ENCODE data around the gene MAPK8IP3. TPM values are rescaled to one million over a fixed set of nuclear protein-coding genes. Genes with fewer than 3 reads are reported as not detected.

The MAPK8IP3 gene
- total RNA-seq, 1 donor from 2014 or later, result 77.3 TPM

DNA sequence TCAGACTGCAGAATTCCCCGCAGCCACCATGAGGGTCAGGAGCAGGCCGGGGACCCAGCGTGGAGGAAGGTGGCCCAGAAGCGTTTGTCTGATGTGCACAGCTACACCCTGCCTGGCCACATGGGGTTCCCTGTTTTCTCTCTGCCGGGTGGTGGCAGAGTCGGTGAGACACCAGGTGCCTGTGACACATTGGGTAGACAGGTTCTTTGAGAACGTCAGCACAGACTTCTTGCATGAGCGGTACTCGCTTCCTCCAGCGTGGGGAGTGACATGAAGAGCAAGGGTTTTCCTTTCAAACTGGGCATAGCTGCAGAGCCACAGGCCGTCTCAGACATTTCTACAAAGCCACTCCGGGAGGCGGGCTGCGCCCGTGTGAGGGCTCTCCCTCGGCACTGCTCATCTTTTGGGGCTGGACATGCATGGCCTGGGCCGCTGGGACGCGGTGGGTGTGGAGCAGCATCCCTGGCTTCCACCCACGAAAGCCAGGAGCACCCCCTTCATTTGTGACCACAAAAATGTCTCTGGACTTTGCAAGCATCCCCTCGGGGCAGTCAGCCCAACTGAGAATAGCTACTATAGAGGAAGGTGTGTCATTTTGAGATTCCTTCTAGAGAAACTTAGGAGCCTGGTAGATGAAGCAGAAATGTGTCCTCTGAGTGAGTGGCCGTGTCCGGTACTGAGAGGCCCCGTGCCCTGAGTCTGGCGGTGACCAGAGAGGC lies 39.3 kb downstream of the MAPK8IP3 start:
- no peaks in the 10 kb centered on the region for H3K9me3 ChIP-seq
- no peak for ATAC-seq
- no peak overlapping the region for H3K27ac ChIP-seq
- no peaks in the 10 kb centered on the region for H3K27me3 ChIP-seq
- DNase-seq, result no peak
- intact Hi-C loops (cut with DNase I), result no loop called here
- H3K4me3 ChIP-seq, result no peak overlapping the region
- TF ChIP-seq, protein P1, sequence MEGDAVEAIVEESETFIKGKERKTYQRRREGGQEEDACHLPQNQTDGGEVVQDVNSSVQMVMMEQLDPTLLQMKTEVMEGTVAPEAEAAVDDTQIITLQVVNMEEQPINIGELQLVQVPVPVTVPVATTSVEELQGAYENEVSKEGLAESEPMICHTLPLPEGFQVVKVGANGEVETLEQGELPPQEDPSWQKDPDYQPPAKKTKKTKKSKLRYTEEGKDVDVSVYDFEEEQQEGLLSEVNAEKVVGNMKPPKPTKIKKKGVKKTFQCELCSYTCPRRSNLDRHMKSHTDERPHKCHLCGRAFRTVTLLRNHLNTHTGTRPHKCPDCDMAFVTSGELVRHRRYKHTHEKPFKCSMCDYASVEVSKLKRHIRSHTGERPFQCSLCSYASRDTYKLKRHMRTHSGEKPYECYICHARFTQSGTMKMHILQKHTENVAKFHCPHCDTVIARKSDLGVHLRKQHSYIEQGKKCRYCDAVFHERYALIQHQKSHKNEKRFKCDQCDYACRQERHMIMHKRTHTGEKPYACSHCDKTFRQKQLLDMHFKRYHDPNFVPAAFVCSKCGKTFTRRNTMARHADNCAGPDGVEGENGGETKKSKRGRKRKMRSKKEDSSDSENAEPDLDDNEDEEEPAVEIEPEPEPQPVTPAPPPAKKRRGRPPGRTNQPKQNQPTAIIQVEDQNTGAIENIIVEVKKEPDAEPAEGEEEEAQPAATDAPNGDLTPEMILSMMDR (IDR thresholded peaks at IDR 0.05), result no peak
- peaks cover 63% of the 10 kb centered on the region for H3K36me3 ChIP-seq
- H3K4me1 ChIP-seq, result no peaks in the 10 kb centered on the region

DNA sequence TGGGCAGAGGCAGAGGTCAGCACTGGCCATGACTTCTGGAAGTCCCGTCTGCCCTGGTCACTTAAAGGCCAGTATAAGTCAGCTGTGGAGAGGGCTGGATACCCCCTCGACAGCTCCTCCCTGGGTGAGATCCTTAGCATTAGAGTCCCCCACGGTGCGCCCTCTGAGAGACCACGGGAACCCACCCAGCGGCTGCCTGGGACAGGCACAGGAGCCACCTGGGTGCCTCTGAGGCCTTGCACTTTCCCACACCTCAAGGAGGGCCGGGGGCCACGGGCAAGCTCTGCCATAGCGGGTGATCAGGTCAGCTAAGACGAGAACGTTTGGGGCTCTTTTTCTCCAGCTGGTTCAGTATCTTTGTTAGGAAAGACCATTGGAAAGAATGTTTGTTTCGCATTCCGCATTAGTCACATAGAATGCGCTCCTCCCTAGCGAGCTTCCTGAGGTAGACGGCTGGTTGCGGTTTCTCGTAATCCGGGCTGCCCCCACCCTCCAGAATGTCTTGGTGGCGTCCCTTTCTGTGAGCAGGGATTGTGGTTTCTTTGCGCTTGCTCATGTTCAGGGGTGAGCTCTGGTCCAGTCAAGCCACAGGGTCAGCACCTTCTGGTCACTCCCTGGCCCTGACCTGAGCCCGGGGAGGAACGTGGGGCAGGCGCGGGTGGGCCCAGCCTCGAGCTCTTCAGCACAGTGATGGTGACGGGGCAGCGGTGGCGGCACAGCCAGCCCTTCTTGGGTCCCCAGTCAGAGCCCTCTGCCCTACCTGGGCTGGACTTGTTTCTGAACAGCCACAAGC lies 40.1 kb downstream of the MAPK8IP3 start:
- DNase-seq (no peak), ATAC-seq (no peak)
- TF ChIP-seq, protein P1 (IDR thresholded peaks at IDR 0.05), result no peak
- intact Hi-C loops (cut with DNase I), result no loop called here
- Histone ChIP-seq H3K9me3 (no peaks in the 10 kb centered on the region), H3K4me3 (no peak overlapping the region), H3K27ac (no peak overlapping the region), H3K27me3 (no peaks in the 10 kb centered on the region), H3K4me1 (no peaks in the 10 kb centered on the region), H3K36me3 (peaks cover 64% of the 10 kb centered on the region)

DNA sequence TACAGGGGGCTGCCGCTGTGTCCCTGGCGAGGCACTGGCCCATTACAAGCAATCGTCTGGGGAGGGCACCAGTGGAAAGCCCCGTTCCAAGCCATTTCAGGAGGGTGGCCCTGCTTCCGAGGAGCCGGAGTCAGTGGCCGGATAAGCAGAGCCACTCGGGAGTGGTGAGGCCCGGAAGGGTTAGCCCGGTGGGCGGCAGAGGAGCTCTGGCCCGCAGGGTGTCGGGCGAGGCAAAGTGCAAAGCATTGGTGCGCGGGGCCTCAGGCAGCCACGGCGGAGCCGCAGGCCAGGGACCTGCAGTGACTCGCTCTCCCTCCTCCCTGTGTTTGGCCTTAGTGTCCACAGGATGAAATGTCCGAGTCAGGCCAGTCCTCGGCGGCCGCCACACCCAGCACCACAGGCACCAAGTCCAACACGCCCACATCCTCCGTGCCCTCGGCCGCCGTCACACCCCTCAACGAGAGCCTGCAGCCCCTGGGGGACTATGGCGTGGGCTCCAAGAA lies 40.7 kb downstream of the MAPK8IP3 start:
- peaks cover 71% of the 10 kb centered on the region for H3K36me3 ChIP-seq
- H3K4me1 ChIP-seq, result no peaks in the 10 kb centered on the region
- H3K27me3 ChIP-seq, result no peaks in the 10 kb centered on the region
- H3K27ac ChIP-seq, result no peak overlapping the region
- H3K4me3 ChIP-seq, result no peak overlapping the region
- ATAC-seq (no peak), DNase-seq (no peak)
- H3K9me3 ChIP-seq, result no peaks in the 10 kb centered on the region
- intact Hi-C loops (cut with DNase I), result no loop called here
- TF ChIP-seq, protein P1 (IDR thresholded peaks at IDR 0.05), result no peak

DNA sequence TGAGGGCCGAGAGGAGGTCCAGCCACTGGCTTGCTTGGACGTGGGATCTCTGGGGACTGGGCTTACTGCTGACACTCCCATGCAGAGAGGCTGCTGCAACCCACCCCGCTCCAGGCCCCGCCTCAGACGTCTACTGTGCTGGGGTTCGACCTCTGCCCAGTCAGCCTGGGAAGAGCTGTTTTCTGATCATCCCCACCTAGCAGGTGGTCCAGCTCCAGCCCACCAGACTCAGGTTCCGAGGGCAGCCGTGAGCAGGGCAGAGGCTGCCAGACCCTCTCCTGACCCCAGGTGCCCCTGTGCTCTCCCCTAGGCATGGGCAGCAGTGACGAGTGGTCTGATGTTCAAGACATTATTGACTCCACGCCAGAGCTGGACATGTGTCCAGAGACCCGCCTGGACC lies 41.9 kb downstream of the MAPK8IP3 start:
- TF ChIP-seq, protein P1 (IDR thresholded peaks at IDR 0.05), result no peak
- DNase-seq, result no peak

DNA sequence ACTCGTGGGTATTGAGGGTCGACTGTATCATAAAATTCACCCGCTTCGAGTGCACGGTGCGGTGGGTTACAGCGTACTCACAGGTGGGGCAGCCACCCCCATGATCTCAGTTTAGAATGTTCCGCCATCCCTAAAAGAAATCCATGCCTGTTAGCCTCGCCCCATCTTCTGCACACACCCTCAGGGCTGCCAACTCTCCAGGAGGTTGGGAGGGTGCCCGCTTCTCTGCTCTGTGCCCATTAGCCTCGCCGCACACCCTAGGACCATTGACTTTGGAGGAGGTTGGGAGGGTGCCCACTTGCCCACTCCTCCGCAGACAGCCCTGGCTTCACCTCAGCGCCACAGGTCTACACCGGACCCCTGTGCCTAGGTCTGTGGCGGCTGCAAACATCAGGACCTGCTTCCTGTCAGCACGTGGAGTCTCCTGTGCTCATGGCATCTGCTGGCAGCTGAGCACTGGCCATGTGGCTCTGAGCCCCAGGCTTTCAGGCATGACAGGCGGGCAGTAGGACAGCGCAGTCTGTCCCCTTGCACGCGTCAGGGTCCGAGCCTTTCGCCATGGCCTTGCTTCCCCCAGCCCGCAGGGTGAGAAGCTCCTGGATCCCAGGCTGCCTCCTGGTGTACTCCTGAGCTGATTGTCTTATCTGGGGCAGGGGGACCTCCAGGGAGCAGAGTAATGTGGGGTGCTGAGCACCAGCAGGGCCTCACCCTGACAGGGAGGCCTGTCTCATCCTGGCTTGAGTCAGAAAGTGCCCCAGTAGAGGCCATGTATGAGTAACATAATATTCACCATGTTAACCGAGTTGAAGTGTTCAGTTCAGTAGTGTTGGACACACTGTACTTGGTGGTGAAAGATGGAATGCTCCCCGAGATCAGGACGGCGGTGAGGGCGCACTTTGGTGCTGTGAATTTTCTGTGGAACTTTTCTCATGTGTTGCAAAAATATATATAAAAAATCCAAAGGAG lies 43.4 kb downstream of the MAPK8IP3 start:
- intact Hi-C loops (cut with DNase I), result no loop called here
- TF ChIP-seq, protein P1 (IDR thresholded peaks at IDR 0.05), result no peak
- Histone ChIP-seq H3K27me3 (no peaks in the 10 kb centered on the region), H3K36me3 (peaks cover 77% of the 10 kb centered on the region), H3K4me1 (no peaks in the 10 kb centered on the region), H3K27ac (no peak overlapping the region), H3K4me3 (no peak overlapping the region), H3K9me3 (no peaks in the 10 kb centered on the region)
- DNase-seq (no peak), ATAC-seq (peak; percentile 10)

More for the DNA sequence above, 41.9 kb downstream of the MAPK8IP3 start:
- H3K9me3 ChIP-seq, result no peaks in the 10 kb centered on the region
- H3K36me3 ChIP-seq, result peaks cover 83% of the 10 kb centered on the region
- no peaks in the 10 kb centered on the region for H3K4me1 ChIP-seq
- ATAC-seq, result no peak
- intact Hi-C loops (cut with DNase I), result no loop called here
- H3K4me3 ChIP-seq, result no peak overlapping the region
- no peak overlapping the region for H3K27ac ChIP-seq
- H3K27me3 ChIP-seq, result no peaks in the 10 kb centered on the region

Measured in upper lobe of right lung (tissue), 1 donor.